ENCODE results near the gene DOCK3.
A peak's percentile ranks its signal among the peaks of the same experiment; 100 is the strongest.

Gene DOCK3

DNA sequence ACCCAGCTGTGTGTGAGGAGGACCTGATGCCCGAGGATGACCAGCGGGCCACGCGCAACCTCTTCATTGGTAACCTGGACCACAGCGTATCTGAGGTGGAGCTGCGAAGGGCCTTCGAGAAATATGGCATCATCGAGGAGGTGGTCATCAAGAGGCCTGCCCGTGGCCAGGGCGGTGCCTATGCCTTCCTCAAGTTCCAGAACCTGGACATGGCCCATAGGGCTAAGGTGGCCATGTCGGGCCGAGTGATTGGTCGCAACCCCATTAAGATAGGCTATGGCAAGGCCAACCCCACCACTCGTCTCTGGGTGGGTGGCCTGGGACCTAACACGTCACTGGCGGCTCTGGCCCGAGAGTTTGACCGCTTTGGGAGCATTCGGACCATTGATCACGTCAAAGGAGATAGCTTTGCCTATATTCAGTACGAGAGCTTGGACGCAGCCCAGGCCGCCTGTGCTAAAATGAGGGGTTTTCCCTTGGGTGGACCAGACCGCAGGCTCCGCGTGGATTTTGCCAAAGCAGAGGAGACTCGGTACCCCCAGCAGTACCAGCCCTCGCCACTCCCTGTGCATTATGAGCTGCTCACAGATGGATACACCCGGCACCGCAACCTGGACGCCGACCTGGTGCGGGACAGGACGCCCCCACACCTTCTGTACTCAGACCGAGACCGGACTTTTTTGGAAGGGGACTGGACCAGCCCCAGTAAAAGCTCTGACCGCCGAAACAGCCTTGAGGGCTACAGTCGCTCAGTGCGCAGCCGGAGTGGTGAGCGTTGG lies 717.8 kb downstream of the DOCK3 start:
- ATAC-seq (replicated peaks; ENCODE audit: extremely low read depth, poor library complexity, severe bottlenecking): no peak
- H3K27me3 Mint-ChIP-seq: no peaks in the 10 kb centered on the region
- no peaks in the 10 kb centered on the region for H3K9me3 Mint-ChIP-seq
- H3K27ac Mint-ChIP-seq (ENCODE audit: low read depth): peak overlapping the region; percentile 81
- H3K4me3 Mint-ChIP-seq: peak overlapping the region; percentile 75
- H3K36me3 Mint-ChIP-seq (ENCODE audit: insufficient read depth): peaks cover 57% of the 10 kb centered on the region
- no peak for DNase-seq (ENCODE audit: low spot score in 2 of 2)
- peaks cover 54% of the 10 kb centered on the region for H3K4me1 Mint-ChIP-seq

DNA sequence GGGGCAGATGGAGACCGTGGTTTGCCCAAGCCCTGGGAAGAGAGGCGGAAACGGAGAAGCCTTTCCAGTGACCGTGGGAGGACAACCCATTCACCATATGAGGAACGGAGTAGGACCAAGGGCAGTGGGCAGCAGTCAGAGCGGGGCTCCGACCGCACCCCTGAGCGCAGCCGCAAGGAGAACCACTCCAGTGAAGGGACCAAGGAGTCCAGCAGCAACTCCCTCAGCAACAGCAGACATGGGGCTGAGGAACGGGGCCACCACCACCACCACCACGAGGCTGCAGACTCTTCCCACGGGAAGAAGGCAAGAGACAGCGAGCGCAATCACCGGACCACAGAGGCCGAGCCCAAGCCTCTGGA lies 718.4 kb downstream of the DOCK3 start:
- no peak for DNase-seq (ENCODE audit: low spot score in 2 of 2)
- Mint-ChIP-seq H3K9me3 (no peaks in the 10 kb centered on the region), H3K36me3 (ENCODE audit: insufficient read depth) (peaks cover 55% of the 10 kb centered on the region), H3K4me1 (peaks cover 49% of the 10 kb centered on the region), H3K27me3 (no peaks in the 10 kb centered on the region), H3K4me3 (peak overlapping the region; percentile 75), H3K27ac (ENCODE audit: low read depth) (peak overlapping the region; percentile 81)
- no peak for ATAC-seq (replicated peaks; ENCODE audit: extremely low read depth, poor library complexity, severe bottlenecking)

DNA sequence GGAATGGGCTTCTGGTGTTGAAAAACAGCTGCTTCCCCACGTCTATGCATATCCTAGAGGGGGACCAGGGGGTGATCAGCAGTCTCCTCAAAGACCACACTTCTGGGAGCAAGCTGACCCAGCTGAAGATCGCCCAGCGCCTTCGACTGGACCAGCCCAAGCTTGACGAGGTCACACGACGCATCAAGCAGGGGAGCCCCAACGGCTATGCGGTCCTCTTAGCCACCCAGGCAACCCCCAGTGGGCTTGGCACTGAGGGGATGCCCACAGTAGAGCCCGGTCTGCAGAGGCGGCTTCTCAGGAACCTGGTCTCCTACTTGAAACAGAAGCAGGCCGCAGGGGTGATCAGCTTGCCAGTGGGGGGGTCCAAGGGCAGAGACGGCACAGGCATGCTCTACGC lies 718.8 kb downstream of the DOCK3 start:
- no peaks in the 10 kb centered on the region for H3K27me3 Mint-ChIP-seq
- DNase-seq (ENCODE audit: low spot score in 2 of 2) (no peak), ATAC-seq (replicated peaks; ENCODE audit: extremely low read depth, poor library complexity, severe bottlenecking) (no peak)
- peaks cover 49% of the 10 kb centered on the region for H3K4me1 Mint-ChIP-seq
- peak overlapping the region; percentile 74 for H3K27ac Mint-ChIP-seq (ENCODE audit: low read depth)
- H3K9me3 Mint-ChIP-seq: no peaks in the 10 kb centered on the region
- peak overlapping the region; percentile 8 for H3K4me3 Mint-ChIP-seq
- peaks cover 52% of the 10 kb centered on the region for H3K36me3 Mint-ChIP-seq (ENCODE audit: insufficient read depth)

DNA sequence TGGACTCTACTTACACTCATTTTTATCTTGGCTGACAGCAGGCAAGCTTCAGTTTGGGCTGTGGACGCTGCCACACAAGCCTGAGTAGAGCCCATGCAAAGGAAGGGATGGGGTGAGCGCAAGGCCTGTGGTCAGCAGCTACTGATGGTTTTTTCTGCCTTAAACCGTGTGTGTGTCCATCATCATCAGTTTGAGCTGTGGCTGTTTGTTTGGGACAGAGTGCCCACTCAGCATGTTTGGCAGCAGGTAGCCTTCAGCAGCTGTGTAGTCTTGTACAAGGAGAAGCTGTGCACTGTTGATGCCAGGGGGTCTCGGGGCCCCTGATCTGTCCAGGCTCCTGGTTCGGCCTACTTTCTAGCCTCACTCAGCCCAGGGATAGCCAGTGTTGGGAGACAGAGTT lies 719.8 kb downstream of the DOCK3 start:
- no peak for ATAC-seq (replicated peaks; ENCODE audit: extremely low read depth, poor library complexity, severe bottlenecking)
- H3K36me3 Mint-ChIP-seq (ENCODE audit: insufficient read depth): peaks cover 47% of the 10 kb centered on the region
- H3K4me1 Mint-ChIP-seq: peaks cover 44% of the 10 kb centered on the region
- H3K9me3 Mint-ChIP-seq: no peaks in the 10 kb centered on the region
- no peaks in the 10 kb centered on the region for H3K27me3 Mint-ChIP-seq
- H3K27ac Mint-ChIP-seq (ENCODE audit: low read depth): peak overlapping the region; percentile 74
- no peak for DNase-seq (ENCODE audit: low spot score in 2 of 2)
- H3K4me3 Mint-ChIP-seq: peak overlapping the region; percentile 8

DNA sequence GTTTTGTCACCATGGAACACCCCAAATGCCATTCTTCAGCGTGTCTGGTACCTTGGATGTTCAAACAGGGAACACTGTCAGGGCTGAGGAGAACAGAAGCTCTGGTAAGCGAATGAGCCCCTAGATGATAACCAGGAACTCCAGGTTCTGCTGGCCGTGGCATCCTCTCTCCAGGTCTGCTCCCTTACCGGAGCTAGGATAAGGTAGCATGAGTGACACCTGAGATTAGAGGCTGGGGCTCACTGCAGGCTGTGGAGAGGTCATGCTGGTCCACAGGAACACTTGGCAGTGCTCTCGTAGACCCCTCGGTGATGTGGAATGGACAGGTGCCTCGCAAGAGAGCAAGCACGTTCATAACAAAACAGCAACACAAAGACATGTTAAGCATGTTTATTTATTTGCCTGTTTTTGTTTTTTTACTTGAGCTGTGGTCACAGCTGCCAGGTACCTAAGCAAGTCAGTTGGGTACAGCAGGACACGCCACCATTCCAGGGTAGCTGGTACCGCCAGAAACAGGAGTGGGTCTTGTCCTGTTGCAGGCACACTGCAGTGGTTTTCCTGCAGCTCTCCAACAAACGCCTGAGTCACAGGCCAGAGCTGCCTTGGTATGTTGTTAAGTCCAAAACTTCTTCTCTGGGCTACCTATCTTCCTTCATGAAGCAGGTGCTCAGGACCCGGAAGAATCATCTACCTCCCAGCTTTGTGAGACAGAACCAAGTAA lies 720.9 kb downstream of the DOCK3 start:
- no peaks in the 10 kb centered on the region for H3K27me3 Mint-ChIP-seq
- H3K36me3 Mint-ChIP-seq (ENCODE audit: insufficient read depth): peaks cover 47% of the 10 kb centered on the region
- no peaks in the 10 kb centered on the region for H3K9me3 Mint-ChIP-seq
- H3K4me3 Mint-ChIP-seq: no peak overlapping the region
- DNase-seq (ENCODE audit: low spot score in 2 of 2): no peak
- ATAC-seq (replicated peaks; ENCODE audit: extremely low read depth, poor library complexity, severe bottlenecking): no peak
- H3K27ac Mint-ChIP-seq (ENCODE audit: low read depth): peak overlapping the region; percentile 74
- peaks cover 35% of the 10 kb centered on the region for H3K4me1 Mint-ChIP-seq

DNA sequence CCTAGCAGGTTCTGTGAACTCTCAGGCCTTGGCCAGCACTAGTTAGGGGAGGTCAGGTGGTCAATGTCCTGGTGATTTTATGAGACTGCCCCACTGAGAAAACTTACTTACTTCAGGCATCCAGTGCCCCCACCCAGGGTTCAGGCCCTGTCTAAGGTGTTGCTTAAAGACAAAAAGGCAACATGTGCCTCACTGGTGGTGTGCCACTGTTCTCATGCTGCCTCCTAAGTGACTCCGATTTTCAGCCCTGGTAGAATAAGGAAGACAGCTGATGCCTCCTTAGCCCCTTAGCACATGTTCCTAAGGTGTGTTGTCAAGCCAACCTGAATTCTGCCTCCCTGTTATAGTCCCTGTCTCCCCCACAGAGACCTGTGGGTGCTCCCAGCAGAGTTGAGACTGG lies 721.7 kb downstream of the DOCK3 start:
- H3K9me3 Mint-ChIP-seq: no peaks in the 10 kb centered on the region
- ATAC-seq (replicated peaks; ENCODE audit: extremely low read depth, poor library complexity, severe bottlenecking): no peak
- peaks cover 47% of the 10 kb centered on the region for H3K36me3 Mint-ChIP-seq (ENCODE audit: insufficient read depth)
- H3K4me3 Mint-ChIP-seq: no peak overlapping the region
- H3K27me3 Mint-ChIP-seq: no peaks in the 10 kb centered on the region
- H3K4me1 Mint-ChIP-seq: peaks cover 33% of the 10 kb centered on the region
- DNase-seq (ENCODE audit: low spot score in 2 of 2): no peak
- no peak overlapping the region for H3K27ac Mint-ChIP-seq (ENCODE audit: low read depth)

DNA sequence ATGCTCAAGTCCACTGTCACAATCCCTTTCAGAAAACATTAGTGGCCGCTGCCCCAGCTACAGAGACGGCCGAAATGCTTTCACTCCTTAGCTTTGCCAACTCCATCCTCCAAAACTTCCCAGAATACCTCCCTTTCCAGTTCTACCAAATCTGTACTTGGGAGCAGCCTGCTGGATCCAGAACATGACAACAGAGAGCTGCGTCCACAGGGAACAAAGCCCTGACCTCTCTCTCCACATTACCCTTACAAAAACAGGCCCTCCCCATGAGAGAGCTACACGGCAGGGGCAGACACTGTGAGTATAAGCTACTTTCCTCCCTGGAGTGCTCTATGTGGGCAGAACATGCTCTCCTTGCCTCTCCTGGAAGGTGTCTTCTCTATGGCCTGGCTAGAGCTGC lies 722.7 kb downstream of the DOCK3 start:
- H3K36me3 Mint-ChIP-seq (ENCODE audit: insufficient read depth): peaks cover 45% of the 10 kb centered on the region
- no peaks in the 10 kb centered on the region for H3K27me3 Mint-ChIP-seq
- peaks cover 33% of the 10 kb centered on the region for H3K4me1 Mint-ChIP-seq
- H3K27ac Mint-ChIP-seq (ENCODE audit: low read depth): no peak overlapping the region
- ATAC-seq (replicated peaks; ENCODE audit: extremely low read depth, poor library complexity, severe bottlenecking) (no peak), DNase-seq (ENCODE audit: low spot score in 2 of 2) (no peak)
- H3K9me3 Mint-ChIP-seq: no peaks in the 10 kb centered on the region
- no peak overlapping the region for H3K4me3 Mint-ChIP-seq

DNA sequence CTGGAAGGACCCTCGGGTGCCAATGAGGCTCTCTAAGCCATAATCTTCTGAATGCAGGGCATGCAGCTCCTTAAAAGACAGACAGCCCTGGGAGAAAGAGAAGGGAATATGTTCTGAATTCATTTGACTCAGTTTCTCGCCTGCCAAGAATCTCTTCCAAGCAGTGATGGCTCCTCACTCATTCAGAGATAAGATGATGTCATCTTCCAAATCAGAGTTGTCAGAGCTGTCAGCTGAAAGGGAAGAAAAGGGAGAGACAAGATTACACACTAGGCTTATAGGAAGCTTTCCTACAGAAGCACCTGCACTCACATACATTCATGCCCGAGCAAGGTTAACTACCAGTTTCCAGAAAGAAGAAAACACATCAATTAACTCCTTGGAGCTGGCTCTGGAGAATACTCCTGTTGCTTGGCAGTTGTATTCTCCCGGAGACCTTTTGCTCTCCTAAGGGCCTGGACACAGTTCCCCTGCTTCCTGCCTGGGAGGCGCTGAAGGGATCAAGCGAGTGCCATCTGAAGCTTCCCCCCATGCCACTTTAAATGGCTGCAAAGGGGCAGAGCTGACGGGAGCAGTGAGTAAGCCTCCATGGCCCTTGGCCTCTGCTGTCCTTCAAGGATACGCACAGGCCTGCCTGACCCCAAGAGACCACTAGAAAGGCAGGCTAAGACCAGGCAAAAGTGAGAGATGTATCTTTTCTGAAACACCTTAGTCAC lies 724.0 kb downstream of the DOCK3 start:
- no peak overlapping the region for H3K27ac Mint-ChIP-seq (ENCODE audit: low read depth)
- H3K9me3 Mint-ChIP-seq: no peaks in the 10 kb centered on the region
- H3K27me3 Mint-ChIP-seq: no peaks in the 10 kb centered on the region
- peaks cover 40% of the 10 kb centered on the region for H3K36me3 Mint-ChIP-seq (ENCODE audit: insufficient read depth)
- DNase-seq (ENCODE audit: low spot score in 2 of 2) (no peak), ATAC-seq (replicated peaks; ENCODE audit: extremely low read depth, poor library complexity, severe bottlenecking) (no peak)
- no peak overlapping the region for H3K4me3 Mint-ChIP-seq
- peaks cover 32% of the 10 kb centered on the region for H3K4me1 Mint-ChIP-seq

DNA sequence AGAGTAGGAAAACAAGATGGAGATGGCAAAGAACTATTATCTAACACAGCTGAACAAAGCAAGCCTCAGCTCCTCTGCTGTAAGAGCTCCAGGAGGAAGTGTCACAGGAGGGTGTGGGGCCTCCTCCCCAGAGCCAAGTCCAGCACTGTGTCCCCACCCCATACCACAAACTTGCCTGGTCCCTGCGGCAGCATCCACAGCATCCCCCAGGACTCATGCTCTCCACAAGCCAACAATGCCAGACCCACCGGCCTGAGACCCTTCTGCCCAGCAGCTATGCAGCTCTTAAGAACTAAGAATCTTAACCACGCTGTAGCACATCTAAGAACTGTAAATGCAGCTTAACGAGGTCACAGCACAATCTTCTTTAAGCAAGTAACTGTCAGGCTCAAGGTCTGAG lies 725.4 kb downstream of the DOCK3 start:
- peaks cover 32% of the 10 kb centered on the region for H3K36me3 Mint-ChIP-seq (ENCODE audit: insufficient read depth)
- peak overlapping the region; percentile 51 for H3K27ac Mint-ChIP-seq (ENCODE audit: low read depth)
- no peaks in the 10 kb centered on the region for H3K27me3 Mint-ChIP-seq
- ATAC-seq (replicated peaks; ENCODE audit: extremely low read depth, poor library complexity, severe bottlenecking) (no peak), DNase-seq (ENCODE audit: low spot score in 2 of 2) (no peak)
- no peak overlapping the region for H3K4me3 Mint-ChIP-seq
- no peaks in the 10 kb centered on the region for H3K9me3 Mint-ChIP-seq
- H3K4me1 Mint-ChIP-seq: peaks cover 18% of the 10 kb centered on the region

DNA sequence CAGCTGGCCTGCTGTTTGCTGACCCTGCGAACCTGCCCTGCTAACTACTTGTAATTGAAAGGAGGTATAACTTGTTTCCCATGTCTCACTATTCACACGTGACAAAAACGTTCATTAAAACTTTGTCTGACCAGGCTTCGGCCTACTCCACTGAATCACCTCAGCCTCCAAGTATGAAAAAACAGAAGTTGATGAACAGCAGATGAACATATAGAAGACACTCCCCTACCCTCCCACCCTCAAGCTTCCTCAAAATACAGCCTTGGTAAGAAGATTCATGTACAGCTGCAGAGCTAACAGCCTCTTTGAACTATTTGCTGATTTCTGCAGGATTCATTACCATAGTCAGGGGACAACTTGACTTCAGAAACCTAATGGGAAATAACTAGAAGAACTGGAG lies 727.0 kb downstream of the DOCK3 start:
- Mint-ChIP-seq H3K27ac (ENCODE audit: low read depth) (no peak overlapping the region), H3K27me3 (no peaks in the 10 kb centered on the region), H3K36me3 (ENCODE audit: insufficient read depth) (peaks cover 33% of the 10 kb centered on the region), H3K4me1 (peaks cover 12% of the 10 kb centered on the region), H3K9me3 (no peaks in the 10 kb centered on the region), H3K4me3 (no peak overlapping the region)
- DNase-seq (ENCODE audit: low spot score in 2 of 2): no peak
- ATAC-seq (replicated peaks; ENCODE audit: extremely low read depth, poor library complexity, severe bottlenecking): no peak

DNA sequence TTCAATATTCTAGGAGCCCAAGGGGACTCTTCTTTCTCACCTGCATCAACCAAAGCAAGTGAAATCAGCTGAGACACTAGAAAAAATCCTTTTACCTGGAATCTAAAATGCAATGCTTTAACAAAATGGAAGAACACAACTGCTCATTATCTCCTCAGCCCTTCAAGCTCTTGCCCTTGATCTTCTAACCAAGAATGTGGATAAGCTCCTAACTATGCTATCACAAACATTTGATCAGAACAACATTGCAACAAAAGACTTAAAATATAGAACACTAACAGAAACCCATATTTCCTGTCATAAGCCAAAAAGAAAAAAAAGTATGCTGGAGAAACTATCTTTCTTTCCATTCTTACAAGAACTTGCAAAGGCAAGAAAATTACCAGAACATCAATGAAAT lies 728.9 kb downstream of the DOCK3 start:
- peaks cover 6% of the 10 kb centered on the region for H3K4me1 Mint-ChIP-seq
- peaks cover 30% of the 10 kb centered on the region for H3K36me3 Mint-ChIP-seq (ENCODE audit: insufficient read depth)
- no peak overlapping the region for H3K27ac Mint-ChIP-seq (ENCODE audit: low read depth)
- no peaks in the 10 kb centered on the region for H3K9me3 Mint-ChIP-seq
- DNase-seq (ENCODE audit: low spot score in 2 of 2): no peak
- no peaks in the 10 kb centered on the region for H3K27me3 Mint-ChIP-seq
- no peak for ATAC-seq (replicated peaks; ENCODE audit: extremely low read depth, poor library complexity, severe bottlenecking)
- H3K4me3 Mint-ChIP-seq: no peak overlapping the region

DNA sequence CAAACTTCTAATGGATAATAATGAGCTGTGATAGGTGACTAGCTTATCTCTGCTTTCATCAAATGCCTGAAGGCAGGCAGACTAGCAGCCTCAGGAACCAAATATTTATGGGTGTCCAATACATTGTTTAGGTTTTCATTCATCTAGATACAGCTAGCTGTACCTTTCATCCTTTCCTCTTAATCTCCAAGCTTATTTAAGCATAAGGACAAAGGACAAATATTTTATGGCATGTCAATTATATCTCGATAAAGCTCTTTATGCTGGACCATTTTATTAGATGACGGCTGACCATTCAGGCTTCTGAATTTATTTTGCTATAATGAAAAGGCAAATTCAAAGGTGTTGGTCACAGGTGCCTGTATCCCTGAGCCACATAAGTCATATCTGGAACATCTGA lies 733.3 kb downstream of the DOCK3 start:
- Mint-ChIP-seq H3K27me3 (no peaks in the 10 kb centered on the region), H3K27ac (ENCODE audit: low read depth) (no peak overlapping the region), H3K9me3 (no peaks in the 10 kb centered on the region), H3K4me1 (peaks cover 17% of the 10 kb centered on the region), H3K4me3 (no peak overlapping the region), H3K36me3 (ENCODE audit: insufficient read depth) (peaks cover 44% of the 10 kb centered on the region)
- DNase-seq (ENCODE audit: low spot score in 2 of 2): no peak
- no peak for ATAC-seq (replicated peaks; ENCODE audit: extremely low read depth, poor library complexity, severe bottlenecking)

DNA sequence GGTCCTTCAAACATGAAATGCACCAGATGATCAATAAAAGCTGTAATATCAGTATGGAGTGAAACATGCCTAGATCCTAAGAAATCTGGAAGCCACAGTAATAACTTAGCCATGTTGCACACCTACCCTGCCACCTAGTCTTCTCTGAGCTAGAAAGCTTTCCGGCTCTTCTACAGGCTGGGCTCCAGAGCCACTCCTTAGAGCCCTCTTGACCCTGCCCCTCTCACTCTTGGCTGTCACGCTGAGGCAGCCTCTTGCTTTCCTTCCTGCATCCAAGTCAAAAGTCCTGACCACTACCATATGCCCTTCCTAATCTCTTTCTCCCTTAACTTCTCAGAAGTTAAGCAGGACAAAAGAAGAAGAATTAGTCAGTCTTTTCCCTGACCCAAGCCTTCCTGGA lies 734.1 kb downstream of the DOCK3 start:
- DNase-seq (ENCODE audit: low spot score in 2 of 2): no peak
- Mint-ChIP-seq H3K27me3 (no peaks in the 10 kb centered on the region), H3K27ac (ENCODE audit: low read depth) (no peak overlapping the region), H3K4me1 (peaks cover 17% of the 10 kb centered on the region), H3K9me3 (no peaks in the 10 kb centered on the region), H3K36me3 (ENCODE audit: insufficient read depth) (peaks cover 47% of the 10 kb centered on the region), H3K4me3 (no peak overlapping the region)
- ATAC-seq (replicated peaks; ENCODE audit: extremely low read depth, poor library complexity, severe bottlenecking): no peak
